22Rv1 (cell line): ENCODE data around the gene WDR91.
A peak's percentile ranks its signal among the peaks of the same experiment; 100 is the strongest.

Experiments
- ZFX ChIP-seq: fragments of 450-650 bp; IDR thresholded peaks from 2 replicates; pipeline ENCODE4 v1.6.1; 2017; ENCODE audit warnings: antibody characterized with exemption, borderline replicate concordance
- TF ChIP-seq, protein P1 (sequence below): fragments of 450-650 bp; IDR thresholded peaks from 2 replicates; pipeline ENCODE4 v1.5.1; 2017; ENCODE audit warnings: mild to moderate bottlenecking

DNA sequence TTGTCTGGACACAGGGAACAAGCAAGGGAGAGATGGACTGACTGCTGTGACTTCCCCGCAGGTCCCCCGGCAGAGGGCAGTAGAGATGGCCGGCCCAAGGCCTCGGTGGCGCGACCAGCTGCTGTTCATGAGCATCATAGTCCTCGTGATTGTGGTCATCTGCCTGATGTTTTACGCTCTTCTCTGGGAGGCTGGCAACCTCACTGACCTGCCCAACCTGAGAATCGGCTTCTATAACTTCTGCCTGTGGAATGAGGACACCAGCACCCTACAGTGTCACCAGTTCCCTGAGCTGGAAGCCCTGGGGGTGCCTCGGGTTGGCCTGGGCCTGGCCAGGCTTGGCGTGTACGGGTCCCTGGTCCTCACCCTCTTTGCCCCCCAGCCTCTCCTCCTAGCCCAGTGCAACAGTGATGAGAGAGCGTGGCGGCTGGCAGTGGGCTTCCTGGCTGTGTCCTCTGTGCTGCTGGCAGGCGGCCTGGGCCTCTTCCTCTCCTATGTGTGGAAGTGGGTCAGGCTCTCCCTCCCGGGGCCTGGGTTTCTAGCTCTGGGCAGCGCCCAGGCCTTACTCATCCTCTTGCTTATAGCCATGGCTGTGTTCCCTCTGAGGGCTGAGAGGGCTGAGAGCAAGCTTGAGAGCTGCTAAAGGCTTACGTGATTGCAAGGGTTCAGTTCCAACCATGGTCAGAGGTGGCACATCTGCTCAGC, 46.8 kb downstream of the WDR91 start:
- TF ChIP-seq, protein P1, sequence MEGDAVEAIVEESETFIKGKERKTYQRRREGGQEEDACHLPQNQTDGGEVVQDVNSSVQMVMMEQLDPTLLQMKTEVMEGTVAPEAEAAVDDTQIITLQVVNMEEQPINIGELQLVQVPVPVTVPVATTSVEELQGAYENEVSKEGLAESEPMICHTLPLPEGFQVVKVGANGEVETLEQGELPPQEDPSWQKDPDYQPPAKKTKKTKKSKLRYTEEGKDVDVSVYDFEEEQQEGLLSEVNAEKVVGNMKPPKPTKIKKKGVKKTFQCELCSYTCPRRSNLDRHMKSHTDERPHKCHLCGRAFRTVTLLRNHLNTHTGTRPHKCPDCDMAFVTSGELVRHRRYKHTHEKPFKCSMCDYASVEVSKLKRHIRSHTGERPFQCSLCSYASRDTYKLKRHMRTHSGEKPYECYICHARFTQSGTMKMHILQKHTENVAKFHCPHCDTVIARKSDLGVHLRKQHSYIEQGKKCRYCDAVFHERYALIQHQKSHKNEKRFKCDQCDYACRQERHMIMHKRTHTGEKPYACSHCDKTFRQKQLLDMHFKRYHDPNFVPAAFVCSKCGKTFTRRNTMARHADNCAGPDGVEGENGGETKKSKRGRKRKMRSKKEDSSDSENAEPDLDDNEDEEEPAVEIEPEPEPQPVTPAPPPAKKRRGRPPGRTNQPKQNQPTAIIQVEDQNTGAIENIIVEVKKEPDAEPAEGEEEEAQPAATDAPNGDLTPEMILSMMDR, result peak; percentile 71
- no peak for TF ChIP-seq ZFX
